ENCODE data around the gene FBXW11. TPM values are rescaled to one million over a fixed set of nuclear protein-coding genes. Genes with fewer than 3 reads are reported as not detected.

Gene FBXW11
- total and polyA plus RNA-seq, 8 donors: 47.6 to 56.9 (median 54.4) TPM

GRCh38 chr5:171999877-172000276 is 6.6 kb downstream of the FBXW11 start:
- peak overlapping the region in 1 of 2 donors; percentile 28 for H3K27ac ChIP-seq
- TF ChIP-seq CTCF (IDR thresholded peaks at IDR 0.05): no peak
- H3K9me3 ChIP-seq: no peaks in the 10 kb centered on the region
- H3K27me3 ChIP-seq: no peaks in the 10 kb centered on the region
- DNase-seq: no peak
- H3K4me3 ChIP-seq: no peak overlapping the region
- ATAC-seq: no peak
- intact Hi-C loops (cut with DNase I): no loop called here
- H3K4me1 ChIP-seq: peaks cover 23 to 72% of the 10 kb centered on the region in 2 donors
- peaks cover 0 to 8% of the 10 kb centered on the region in 2 donors for H3K36me3 ChIP-seq

GRCh38 chr5:171999100-171999499 is 7.3 kb downstream of the FBXW11 start:
- H3K4me1 ChIP-seq: peaks cover 16 to 64% of the 10 kb centered on the region in 2 donors
- no peak overlapping the region for H3K27ac ChIP-seq
- ATAC-seq: no peak
- H3K9me3 ChIP-seq: no peaks in the 10 kb centered on the region
- DNase-seq: no peak
- intact Hi-C loops (cut with DNase I): no loop called here
- H3K27me3 ChIP-seq: no peaks in the 10 kb centered on the region
- H3K4me3 ChIP-seq: no peak overlapping the region
- H3K36me3 ChIP-seq: peaks cover 0 to 8% of the 10 kb centered on the region in 2 donors
- no peak for TF ChIP-seq CTCF (IDR thresholded peaks at IDR 0.05)

- no peak for ATAC-seq
- H3K4me3 ChIP-seq: no peak overlapping the region
- intact Hi-C loops (cut with DNase I): no loop called here
- no peak for DNase-seq
- H3K36me3 ChIP-seq: peaks cover 0 to 8% of the 10 kb centered on the region in 2 donors
- no peaks in the 10 kb centered on the region for H3K9me3 ChIP-seq
- no peaks in the 10 kb centered on the region for H3K27me3 ChIP-seq
- peaks cover 0 to 43% of the 10 kb centered on the region in 2 donors for H3K4me1 ChIP-seq
- no peak overlapping the region for H3K27ac ChIP-seq
- no peak for TF ChIP-seq CTCF (IDR thresholded peaks at IDR 0.05)
These were observed 9.4 kb downstream of the FBXW11 start for GRCh38 chr5:171997011-171997410.

- no peaks in the 10 kb centered on the region for H3K27me3 ChIP-seq
- intact Hi-C loops (cut with DNase I): no loop called here
- no peak overlapping the region for H3K27ac ChIP-seq
- no peaks in the 10 kb centered on the region for H3K9me3 ChIP-seq
- H3K36me3 ChIP-seq: peaks cover 0 to 8% of the 10 kb centered on the region in 2 donors
- no peak for TF ChIP-seq CTCF (IDR thresholded peaks at IDR 0.05)
- H3K4me3 ChIP-seq: no peak overlapping the region
- ATAC-seq (no peak), DNase-seq (no peak)
- H3K4me1 ChIP-seq: peaks cover 0 to 33% of the 10 kb centered on the region in 2 donors
These were observed 13.6 kb downstream of the FBXW11 start for GRCh38 chr5:171992813-171993212.

GRCh38 chr5:171992305-171992704 is 14.1 kb downstream of the FBXW11 start:
- no peak for TF ChIP-seq CTCF (IDR thresholded peaks at IDR 0.05)
- no peaks in the 10 kb centered on the region for H3K9me3 ChIP-seq

More at GRCh38 chr5:171992305-171992704, 14.1 kb downstream of the FBXW11 start:
- Histone ChIP-seq H3K4me1 (peaks cover 0 to 36% of the 10 kb centered on the region in 2 donors), H3K36me3 (peaks cover 0 to 8% of the 10 kb centered on the region in 2 donors), H3K27me3 (no peaks in the 10 kb centered on the region), H3K4me3 (no peak overlapping the region), H3K27ac (no peak overlapping the region)
- DNase-seq: no peak
- intact Hi-C loops (cut with DNase I): no loop called here
- no peak for ATAC-seq

Measured in left lung (tissue), 10 donors.